Measurements from ENCODE around the gene FGB. TPM values are rescaled to one million over a fixed set of nuclear protein-coding genes. Genes with fewer than 3 reads are reported as not detected.

Gene FGB
- total and polyA plus RNA-seq, 2 experiments from 2014 or later, result not detected

- peak overlapping the region; percentile 19 for H2AFZ ChIP-seq
- no peak overlapping the region for H3K4me3 Mint-ChIP-seq
- H3K79me2 ChIP-seq (replicated peaks; ENCODE audit: insufficient read depth), result no peaks in the 10 kb centered on the region
- H3K36me3 Mint-ChIP-seq (ENCODE audit: low read depth), result no peaks in the 10 kb centered on the region
- no peaks in the 10 kb centered on the region for H3K27me3 ChIP-seq (ENCODE audit: insufficient read depth)
- no peaks in the 10 kb centered on the region for H3K4me1 Mint-ChIP-seq
- no peak overlapping the region for H3K4me2 ChIP-seq
- H3K27me3 Mint-ChIP-seq (ENCODE audit: insufficient read depth, low read depth, poor library complexity), result peaks cover 2% of the 10 kb centered on the region
- no peak overlapping the region for H3K27ac ChIP-seq (ENCODE audit: low read depth)
- DNase-seq (ENCODE audit: low spot score) (no peak), ATAC-seq (no peak)
- H3K4me1 ChIP-seq (ENCODE audit: insufficient read depth), result no peaks in the 10 kb centered on the region
- no peaks in the 10 kb centered on the region for H3K9me3 Mint-ChIP-seq
- H3F3A ChIP-seq (replicated peaks; ENCODE audit: low read depth), result no peaks in the 10 kb centered on the region
- H3K4me3 ChIP-seq, result no peak overlapping the region
- no peak overlapping the region for H3K27ac Mint-ChIP-seq
- no peaks in the 10 kb centered on the region for H3K36me3 ChIP-seq (ENCODE audit: insufficient read depth)
- no peaks in the 10 kb centered on the region for H3K9me2 ChIP-seq (ENCODE audit: insufficient read depth)
- H4K20me1 ChIP-seq (replicated peaks; ENCODE audit: insufficient read depth), result no peaks in the 10 kb centered on the region
- TF ChIP-seq CTCF (conservative IDR thresholded peaks at IDR 0.05; ENCODE audit: low read depth in 2 of 2) (no peak), EZH2phosphoT487 (IDR thresholded peaks at IDR 0.05; ENCODE audit: unreplicated experiment) (no peak), CREB1 (CRISPR knock-in tag; IDR thresholded peaks at IDR 0.05; ENCODE audit: low read depth) (no peak), ZNF462 (CRISPR knock-in tag; IDR thresholded peaks at IDR 0.05) (no peak), JUNB (IDR thresholded peaks at IDR 0.05; ENCODE audit: unreplicated experiment) (no peak), NANOG (IDR thresholded peaks at IDR 0.05; ENCODE audit: borderline replicate concordance) (no peak), POLR2AphosphoS5 (IDR thresholded peaks at IDR 0.05; ENCODE audit: low read depth) (no peak), EZH2 (IDR thresholded peaks at IDR 0.05; ENCODE audit: low read depth, unreplicated experiment) (no peak), ZNF114 (CRISPR knock-in tag; IDR thresholded peaks at IDR 0.05) (no peak), ETS1 (IDR thresholded peaks at IDR 0.05) (no peak), STAT1 (IDR thresholded peaks at IDR 0.05; ENCODE audit: unreplicated experiment) (no peak), ZNF331 (CRISPR knock-in tag; IDR thresholded peaks at IDR 0.05; ENCODE audit: low read depth) (no peak), REST (IDR thresholded peaks at IDR 0.05; ENCODE audit: unreplicated experiment) (no peak)
Measured at GRCh38 chr4:154573190-154573870, 10.5 kb downstream of the FGB start.

All from GM23338 (cell line).